Psoas muscle (tissue), 8 donors: Measurements from ENCODE around the gene PAPSS2. TPM values are rescaled to one million over a fixed set of nuclear protein-coding genes. Genes with fewer than 3 reads are reported as not detected.

Experiments
- ATAC-seq, 4 donors: fragments of 200-7000 bp; cut with Tn5 transposase; one replicate each; pipeline ENCODE4 v1.9.1; 2020; ENCODE audit warnings: moderate library complexity in 3 of 4, mild to moderate bottlenecking in 2 of 4
- DNase-seq, 2 donors: peaks; one replicate each; pipeline ENCODE4 v3.0.0-alpha.2; 2020
- H3K27ac ChIP-seq: fragments of 200-600 bp; one replicate; pipeline ENCODE4 v1.8.0; 2022
- H3K27me3 ChIP-seq, 3 donors: fragments of 200-600 bp in 1 of 3; one replicate each; pipeline versions ENCODE4 v1.6.1 to v1.8.0; 2013 to 2022; ENCODE audit warnings: low read length in 2 of 3, mild to moderate bottlenecking in 2 of 3, moderate library complexity in 1 of 3; ENCODE audit not compliant: insufficient read depth in 3 of 3
- H3K36me3 ChIP-seq, 2 donors: fragments of 200-600 bp in 1 of 2; one replicate each; pipeline versions ENCODE4 v1.6.1 to v1.8.0; 2013 to 2022; ENCODE audit warnings: low read depth in 1 of 2, mild to moderate bottlenecking in 1 of 2, moderate library complexity in 1 of 2; ENCODE audit not compliant: insufficient read depth in 1 of 2
- H3K4me1 ChIP-seq: fragments of 200-600 bp; one replicate; pipeline ENCODE4 v1.8.0; 2022
- H3K4me3 ChIP-seq: fragments of 200-600 bp; one replicate; pipeline ENCODE4 v1.8.0; 2022; ENCODE audit warnings: mild to moderate bottlenecking
- H3K9me3 ChIP-seq: fragments of 200-600 bp; one replicate; pipeline ENCODE4 v1.8.0; 2022
- CTCF ChIP-seq: fragments of 200-600 bp; IDR thresholded peaks from one replicate; pipeline ENCODE4 v1.8.0; 2022; ENCODE audit warnings: antibody characterized with exemption
- WGBS, 3 donors: extraction: QIAGEN DNeasy Blood & Tissue Kit; methylation state at CpG; one replicate each; pipeline versions ENCODE4 v1.1.6 to v1.1.7; 2013; 5-methylcytosine and 5-hydroxymethylcytosine counted together
- intact Hi-C, 2 donors: fragments of 100-400 bp; cut with DNase I; formaldehyde crosslinking; loops; one replicate each; pipeline versions ENCODE4 v1.11.0 to v1.14.2; 2022
- polyA plus RNA-seq, 3 donors: library from polyadenylated mRNA; stranded (reverse); fragments of 200-250 nt; gene quantifications; one replicate each; pipeline ENCODE4 v1.2.3, GENCODE V29; 2013
- total RNA-seq, 4 donors: library from RNA; stranded (reverse); fragmentation: NEBNext Ultra II Directional in 2 of 4; extraction: Animal tissue kit (Norgen Biotek cat#: 25700) in 2 of 4; gene quantifications; one replicate each; pipeline versions ENCODE4 v1.2.1 to v1.2.4, GENCODE V29; 2021 to 2023
- donor health status: healthy with polysubstance abuse.
- donor health status: DM: no; HTN: no; CAD: no; lungs with moderate emphysema.
- donor health status: Bipolar disorder and iron deficiency.
- donor health status: healthy.
- donor health status: DM: yes; HTN: yes; CAD: no.
- donor health status: DM: no; HTN: no; CAD: no.
- donor health status: DM: no; HTN: no; CAD: no.
- donor health status: DM: yes; HTN: yes; CAD: no.

PAPSS2 gene
- total and polyA plus RNA-seq, 7 donors: 2.0 to 11.0 (median 3.8) TPM

- no peak for ATAC-seq
- no peak for DNase-seq
- Histone ChIP-seq H3K36me3 (no peaks in the 10 kb centered on the region), H3K27me3 (no peaks in the 10 kb centered on the region), H3K4me3 (no peak overlapping the region), H3K9me3 (no peaks in the 10 kb centered on the region), H3K4me1 (no peaks in the 10 kb centered on the region), H3K27ac (no peak overlapping the region)
- no peak for TF ChIP-seq CTCF
- intact Hi-C loops: no loop called here
- 42 to 64% (median 48%) methylated on average over 3 of the region's 3 CpGs for WGBS, 3 donors
Measured at GRCh38 chr10:87671139-87671815, 11.6 kb downstream of the PAPSS2 start.

- TF ChIP-seq CTCF: no peak
- no peak for ATAC-seq
- Histone ChIP-seq H3K4me3 (no peak overlapping the region), H3K9me3 (no peaks in the 10 kb centered on the region), H3K27ac (no peak overlapping the region), H3K36me3 (no peaks in the 10 kb centered on the region), H3K4me1 (no peaks in the 10 kb centered on the region), H3K27me3 (no peaks in the 10 kb centered on the region)
- intact Hi-C loops: no loop called here
- WGBS, 3 donors: 86 to 95% (median 92%) methylated on average over 3 of the region's 3 CpGs
- DNase-seq: no peak
Measured at GRCh38 chr10:87672551-87672950, 12.9 kb downstream of the PAPSS2 start.

GRCh38 chr10:87674943-87675342 lies 15.3 kb downstream of the PAPSS2 start:
- no peak for DNase-seq
- Histone ChIP-seq H3K36me3 (no peaks in the 10 kb centered on the region), H3K27ac (no peak overlapping the region), H3K9me3 (no peaks in the 10 kb centered on the region), H3K4me1 (no peaks in the 10 kb centered on the region), H3K27me3 (no peaks in the 10 kb centered on the region), H3K4me3 (no peak overlapping the region)
- 78 to 89% (median 81%) methylated on average over 1 of the region's 1 CpG for WGBS, 3 donors
- no peak for TF ChIP-seq CTCF
- no peak for ATAC-seq
- intact Hi-C loops: no loop called here

- TF ChIP-seq CTCF: no peak
- intact Hi-C loops: no loop called here
- ATAC-seq (no peak), DNase-seq (no peak)
- WGBS, 3 donors: 68 to 70% (median 70%) methylated on average over 8 of the region's 8 CpGs
- Histone ChIP-seq H3K36me3 (no peaks in the 10 kb centered on the region), H3K27ac (no peak overlapping the region), H3K9me3 (no peaks in the 10 kb centered on the region), H3K27me3 (no peaks in the 10 kb centered on the region), H3K4me3 (no peak overlapping the region), H3K4me1 (no peaks in the 10 kb centered on the region)
Measured at GRCh38 chr10:87675396-87676376, 16.0 kb downstream of the PAPSS2 start.
